HepG2 (cell line): ENCODE results near the gene SPOCD1. TPM values are rescaled to one million over a fixed set of nuclear protein-coding genes. Genes with fewer than 3 reads are reported as not detected.

ENCODE experiments used
- ATAC-seq: fragments of 200-7000 bp; cut with Tn5 transposase; 3 replicates; pipeline ENCODE4 v1.9.1; 2020; ENCODE audit warnings: mild to moderate bottlenecking, moderate library complexity
- BruUV-seq: library from RNA; stranded (reverse); fragments of 400-500 nt; replicated peaks from 2 replicates; lab custom pipeline; 2021; lab: Mats Ljungman, UMichigan
- CTCF ChIA-PET: fragments of 300-600 bp; formaldehyde crosslinking; extraction: SDS; loops from one replicate; lab custom pipeline; 2021; ENCODE audit warnings: low total read pairs, inconsistent platforms, low intra/inter-chr PET ratio; lab: Yijun Ruan, JAX
- POLR2A ChIA-PET: fragments of 350-600 bp; sonication (Branson Sonifier 250); formaldehyde crosslinking; loops from one replicate; lab custom pipeline; 2020; ENCODE audit warnings: antibody characterized with exemption, inconsistent platforms; lab: Yijun Ruan, JAX
- DNase-seq: peaks from one replicate; pipeline ENCODE4 v3.0.0-alpha.2; 2015; ENCODE audit warnings: low spot score
- FAIRE-seq: peaks from 3 replicates; lab custom pipeline; 2011; peaks lifted over from hg19 to GRCh38; lab: Jason Lieb, UNC
- H2AFZ ChIP-seq: one replicate; pipeline ENCODE4 v1.6.1; 2011; ENCODE audit warnings: low read length, inconsistent platforms
- H3K27ac ChIP-seq: fragments of 300-600 bp; 3 replicates; pipeline ENCODE4 v1.8.0; 2011; ENCODE audit warnings: mixed run types, mild to moderate bottlenecking, mixed read lengths, low read length, inconsistent platforms; ENCODE audit not compliant: insufficient read depth; ENCODE audit errors: extremely low read length
- H3K27me3 ChIP-seq, 2 experiments: fragments of 200-600 bp in 1 of 2; 2 replicates in 1 of 2; 3 replicates in 1 of 2; pipeline versions ENCODE4 v1.6.0 to v1.8.0; 2011; ENCODE audit warnings: low read length in 2 of 2, mild to moderate bottlenecking in 2 of 2, moderate library complexity in 2 of 2, inconsistent platforms in 1 of 2; ENCODE audit not compliant: insufficient read depth in 2 of 2, control insufficient read depth in 1 of 2
- H3K36me3 ChIP-seq, 2 experiments: fragments of 200-600 bp in 1 of 2; replicated peaks in 1 of 2; 2 replicates in 1 of 2; 3 replicates in 1 of 2; pipeline versions ENCODE4 v1.5.1 to v1.8.0; 2011; ENCODE audit warnings: low read length in 2 of 2, inconsistent platforms in 1 of 2; ENCODE audit not compliant: insufficient read depth in 2 of 2, control insufficient read depth in 1 of 2
- H3K4me1 ChIP-seq: 2 replicates; pipeline ENCODE4 v1.5.1; 2012; ENCODE audit warnings: low read length, inconsistent platforms; ENCODE audit not compliant: insufficient read depth
- H3K4me2 ChIP-seq: 2 replicates; pipeline ENCODE4 v1.6.0; 2011; ENCODE audit warnings: low read depth, low read length, inconsistent platforms
- H3K4me3 ChIP-seq, 3 experiments: fragments of 200-600 bp in 1 of 3; sonication (generic), shearing (Covaris generic) in 1 of 3; replicated peaks in 1 of 3; 2 replicates each; pipeline ENCODE4 v1.5.1; 2011 to 2016; ENCODE audit warnings: low read length in 3 of 3, inconsistent platforms in 2 of 3, low read depth in 2 of 3, mild to moderate bottlenecking in 2 of 3, control low read depth in 1 of 3, mixed read lengths in 1 of 3; ENCODE audit not compliant: insufficient read depth in 1 of 3
- H3K79me2 ChIP-seq: one replicate; pipeline ENCODE4 v1.6.1; 2011; ENCODE audit warnings: low read length, inconsistent platforms; ENCODE audit not compliant: insufficient read depth
- H3K9ac ChIP-seq: 2 replicates; pipeline ENCODE4 v1.6.0; 2011; ENCODE audit warnings: mild to moderate bottlenecking, low read depth, low read length, inconsistent platforms; ENCODE audit not compliant: insufficient read depth
- H3K9me3 ChIP-seq: 2 replicates; pipeline ENCODE4 v1.5.1; 2012; ENCODE audit warnings: mild to moderate bottlenecking, low read length
- H4K20me1 ChIP-seq: 2 replicates; pipeline ENCODE4 v1.6.0; 2011; ENCODE audit warnings: inconsistent platforms, mild to moderate bottlenecking, low read length, moderate library complexity; ENCODE audit not compliant: insufficient read depth
- HHEX ChIP-seq: IDR thresholded peaks from 2 replicates; pipeline ENCODE4 v1.6.1; 2016; ENCODE audit warnings: control low read depth
- HNRNPK ChIP-seq: fragments of 200-400 bp; formaldehyde crosslinking; IDR thresholded peaks from 2 replicates; pipeline ENCODE4 v1.6.1; 2018; ENCODE audit warnings: low read length, low read depth, moderate library complexity, mild to moderate bottlenecking; ENCODE audit not compliant: poor library complexity, severe bottlenecking
- KDM6A ChIP-seq: IDR thresholded peaks from 2 replicates; pipeline ENCODE4 v1.6.1; 2016; ENCODE audit warnings: low read depth
- MAFF ChIP-seq: IDR thresholded peaks from 2 replicates; pipeline ENCODE4 v1.6.1; 2011; ENCODE audit warnings: low read depth, low read length, improper control_type of control experiment
- MTF1 ChIP-seq: sonication (generic); formaldehyde crosslinking; IDR thresholded peaks from 2 replicates; pipeline ENCODE4 v1.5.0; 2020; ENCODE audit warnings: missing genetic modification reagents
- MYNN ChIP-seq: sonication (generic); formaldehyde crosslinking; IDR thresholded peaks from 2 replicates; pipeline ENCODE4 v1.4.0; 2020; ENCODE audit warnings: mild to moderate bottlenecking, low read depth, missing genetic modification reagents
- NAIF1 ChIP-seq: sonication (generic); formaldehyde crosslinking; IDR thresholded peaks from 2 replicates; pipeline ENCODE4 v1.5.0; 2020; ENCODE audit warnings: mild to moderate bottlenecking, missing genetic modification reagents, borderline replicate concordance
- RXRA ChIP-seq: sonication (generic); formaldehyde crosslinking; IDR thresholded peaks from 2 replicates; pipeline ENCODE4 v1.5.1; 2020; ENCODE audit warnings: missing genetic modification reagents
- ZBTB8A ChIP-seq: sonication (generic); formaldehyde crosslinking; IDR thresholded peaks from 2 replicates; pipeline ENCODE4 v1.4.0; 2020; ENCODE audit warnings: mild to moderate bottlenecking, low read depth, missing genetic modification reagents, borderline replicate concordance
- ZIK1 ChIP-seq: sonication (generic); formaldehyde crosslinking; IDR thresholded peaks from 2 replicates; pipeline ENCODE4 v1.5.0; 2020; ENCODE audit warnings: mild to moderate bottlenecking, low read depth, missing genetic modification reagents, borderline replicate concordance
- ZNF274 ChIP-seq: sonication (generic); formaldehyde crosslinking; IDR thresholded peaks from 2 replicates; pipeline ENCODE4 v1.5.1; 2020; ENCODE audit warnings: mild to moderate bottlenecking, missing genetic modification reagents
- ZNF383 ChIP-seq: sonication (generic); formaldehyde crosslinking; IDR thresholded peaks from 2 replicates; pipeline ENCODE4 v1.4.0; 2020; ENCODE audit warnings: missing genetic modification reagents, mild to moderate bottlenecking, borderline replicate concordance
- ZNF510 ChIP-seq: sonication (generic); formaldehyde crosslinking; IDR thresholded peaks from 2 replicates; pipeline ENCODE4 v1.4.0; 2020; ENCODE audit warnings: low read depth, mild to moderate bottlenecking, missing genetic modification reagents
- ZSCAN22 ChIP-seq: sonication (generic); formaldehyde crosslinking; IDR thresholded peaks from 2 replicates; pipeline ENCODE4 v1.4.0; 2020; ENCODE audit warnings: mild to moderate bottlenecking, missing genetic modification reagents
- WGBS: methylation state at CpG from one replicate; pipeline ENCODE4 v1.1.6; 2017; ENCODE audit warnings: low lambda C conversion rate; 5-methylcytosine and 5-hydroxymethylcytosine counted together
- in situ Hi-C: cut with HindIII; loops from 2 replicates; pipeline ENCODE4 v1.10.0; 2017; ENCODE audit warnings: low pct_unique_long_range_greater_than_20kb; ENCODE audit not compliant: extremely low pct_ligation_motif_present
- intact Hi-C: fragments of 100-400 bp; cut with micrococcal nuclease; formaldehyde crosslinking; loops from one replicate; pipeline ENCODE4 v1.10.0; 2022; ENCODE audit not compliant: unreplicated experiment
- polyA plus RNA-seq, 8 experiments: library from polyadenylated mRNA; depleted of rRNA in 3 of 8; stranded (reverse) in 7 of 8; unstranded in 1 of 8; fragments of >200 nt; fragmentation: Illumina TruSeq in 4 of 8; extraction: Trizol in 4 of 8; gene quantifications; 2 replicates each; pipeline versions ENCODE4 v1.2.1 to v1.2.3, GENCODE V29; 2011 to 2016; ENCODE audit warnings: low read depth in 4 of 8, missing spikeins in 1 of 8, mixed read lengths in 1 of 8; ENCODE audit not compliant: insufficient read depth in 1 of 8
- total RNA-seq, 5 experiments: library from RNA; depleted of rRNA; stranded (reverse); fragments of >200 nt; fragmentation: Illumina TruSeq; extraction: Trizol; gene quantifications; 2 replicates each; pipeline ENCODE4 v1.2.3, GENCODE V29; 2016; ENCODE audit warnings: low read depth in 1 of 5
- TF ChIP-seq, protein P1 (sequence below): sonication (generic); formaldehyde crosslinking; IDR thresholded peaks from 2 replicates; pipeline ENCODE4 v1.9.0; 2021; ENCODE audit warnings: missing genetic modification reagents, borderline replicate concordance
- TF ChIP-seq, protein P2 (sequence below): sonication (generic); formaldehyde crosslinking; IDR thresholded peaks from 2 replicates; pipeline ENCODE4 v1.5.0; 2020; ENCODE audit warnings: missing genetic modification reagents
- TF ChIP-seq, protein P3 (sequence below): sonication (generic); formaldehyde crosslinking; IDR thresholded peaks from 2 replicates; pipeline ENCODE4 v1.5.1; 2020; ENCODE audit warnings: mild to moderate bottlenecking, missing genetic modification reagents, moderate library complexity
- TF ChIP-seq, protein P4 (sequence below): sonication (generic); formaldehyde crosslinking; conservative IDR thresholded peaks from 2 replicates; pipeline ENCODE4 v1.8.0; 2022; ENCODE audit warnings: low read depth, missing genetic modification reagents

Gene SPOCD1
- total and polyA plus RNA-seq, 2 of the 13 experiments (the other 11 are each of a cell fraction or from before 2014, with no cell fraction given): 0.24 to 0.29 TPM

DNA sequence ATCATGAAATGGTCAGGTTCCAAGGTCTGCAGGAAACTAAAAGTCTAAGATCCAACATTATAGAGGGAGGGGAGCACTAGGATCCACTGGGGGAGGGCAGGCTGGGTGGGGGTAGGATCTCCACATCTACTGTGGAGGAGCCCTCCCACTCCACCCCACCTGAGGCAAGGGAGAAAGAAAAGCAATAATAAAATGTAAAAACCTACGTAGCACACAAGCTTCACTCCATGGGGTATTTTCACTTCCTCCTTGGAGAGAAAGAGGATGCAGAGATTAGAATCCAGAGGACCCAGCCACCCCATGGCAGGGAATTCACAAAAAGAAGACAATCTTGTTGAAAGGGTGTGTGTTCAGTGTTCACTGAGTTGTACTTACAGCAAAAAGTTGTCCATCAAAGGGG lies 14.4 kb downstream of the SPOCD1 start:
- POLR2A ChIA-PET: no interaction called here
- FAIRE-seq (no peak), DNase-seq (no peak), ATAC-seq (no peak)
- intact Hi-C loops: no loop called here
- Histone ChIP-seq H2AFZ (no peak overlapping the region), H4K20me1 (no peaks in the 10 kb centered on the region), H3K27ac (no peak overlapping the region), H3K79me2 (no peaks in the 10 kb centered on the region), H3K27me3 (peaks cover 4 to 36% of the 10 kb centered on the region in 2 experiments; a peak in 4 of 5 replicates), H3K9ac (no peak overlapping the region), H3K36me3 (no peaks in the 10 kb centered on the region), H3K4me1 (no peaks in the 10 kb centered on the region), H3K4me2 (no peak overlapping the region), H3K4me3 (no peak overlapping the region), H3K9me3 (no peaks in the 10 kb centered on the region)
- BruUV-seq: no TSS peak
- in situ Hi-C loops: no loop called here
- TF ChIP-seq MYNN (CRISPR knock-in tag) (no peak), ZNF510 (CRISPR knock-in tag) (no peak), ZSCAN22 (no peak), KDM6A (CRISPR knock-in tag) (no peak), HNRNPK (no peak), MAFF (no peak), ZNF383 (CRISPR knock-in tag) (no peak), RXRA (CRISPR knock-in tag) (no peak), NAIF1 (no peak), MTF1 (CRISPR knock-in tag) (no peak), ZNF274 (CRISPR knock-in tag) (no peak), ZIK1 (CRISPR knock-in tag) (no peak), ZBTB8A (no peak), HHEX (no peak)
- TF ChIP-seq, protein P1, sequence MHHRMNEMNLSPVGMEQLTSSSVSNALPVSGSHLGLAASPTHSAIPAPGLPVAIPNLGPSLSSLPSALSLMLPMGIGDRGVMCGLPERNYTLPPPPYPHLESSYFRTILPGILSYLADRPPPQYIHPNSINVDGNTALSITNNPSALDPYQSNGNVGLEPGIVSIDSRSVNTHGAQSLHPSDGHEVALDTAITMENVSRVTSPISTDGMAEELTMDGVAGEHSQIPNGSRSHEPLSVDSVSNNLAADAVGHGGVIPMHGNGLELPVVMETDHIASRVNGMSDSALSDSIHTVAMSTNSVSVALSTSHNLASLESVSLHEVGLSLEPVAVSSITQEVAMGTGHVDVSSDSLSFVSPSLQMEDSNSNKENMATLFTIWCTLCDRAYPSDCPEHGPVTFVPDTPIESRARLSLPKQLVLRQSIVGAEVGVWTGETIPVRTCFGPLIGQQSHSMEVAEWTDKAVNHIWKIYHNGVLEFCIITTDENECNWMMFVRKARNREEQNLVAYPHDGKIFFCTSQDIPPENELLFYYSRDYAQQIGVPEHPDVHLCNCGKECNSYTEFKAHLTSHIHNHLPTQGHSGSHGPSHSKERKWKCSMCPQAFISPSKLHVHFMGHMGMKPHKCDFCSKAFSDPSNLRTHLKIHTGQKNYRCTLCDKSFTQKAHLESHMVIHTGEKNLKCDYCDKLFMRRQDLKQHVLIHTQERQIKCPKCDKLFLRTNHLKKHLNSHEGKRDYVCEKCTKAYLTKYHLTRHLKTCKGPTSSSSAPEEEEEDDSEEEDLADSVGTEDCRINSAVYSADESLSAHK: no peak
- TF ChIP-seq, protein P2, sequence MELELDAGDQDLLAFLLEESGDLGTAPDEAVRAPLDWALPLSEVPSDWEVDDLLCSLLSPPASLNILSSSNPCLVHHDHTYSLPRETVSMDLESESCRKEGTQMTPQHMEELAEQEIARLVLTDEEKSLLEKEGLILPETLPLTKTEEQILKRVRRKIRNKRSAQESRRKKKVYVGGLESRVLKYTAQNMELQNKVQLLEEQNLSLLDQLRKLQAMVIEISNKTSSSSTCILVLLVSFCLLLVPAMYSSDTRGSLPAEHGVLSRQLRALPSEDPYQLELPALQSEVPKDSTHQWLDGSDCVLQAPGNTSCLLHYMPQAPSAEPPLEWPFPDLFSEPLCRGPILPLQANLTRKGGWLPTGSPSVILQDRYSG: no peak
- TF ChIP-seq, protein P3, sequence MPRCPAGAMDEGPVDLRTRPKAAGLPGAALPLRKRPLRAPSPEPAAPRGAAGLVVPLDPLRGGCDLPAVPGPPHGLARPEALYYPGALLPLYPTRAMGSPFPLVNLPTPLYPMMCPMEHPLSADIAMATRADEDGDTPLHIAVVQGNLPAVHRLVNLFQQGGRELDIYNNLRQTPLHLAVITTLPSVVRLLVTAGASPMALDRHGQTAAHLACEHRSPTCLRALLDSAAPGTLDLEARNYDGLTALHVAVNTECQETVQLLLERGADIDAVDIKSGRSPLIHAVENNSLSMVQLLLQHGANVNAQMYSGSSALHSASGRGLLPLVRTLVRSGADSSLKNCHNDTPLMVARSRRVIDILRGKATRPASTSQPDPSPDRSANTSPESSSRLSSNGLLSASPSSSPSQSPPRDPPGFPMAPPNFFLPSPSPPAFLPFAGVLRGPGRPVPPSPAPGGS: no peak
- TF ChIP-seq, protein P4, sequence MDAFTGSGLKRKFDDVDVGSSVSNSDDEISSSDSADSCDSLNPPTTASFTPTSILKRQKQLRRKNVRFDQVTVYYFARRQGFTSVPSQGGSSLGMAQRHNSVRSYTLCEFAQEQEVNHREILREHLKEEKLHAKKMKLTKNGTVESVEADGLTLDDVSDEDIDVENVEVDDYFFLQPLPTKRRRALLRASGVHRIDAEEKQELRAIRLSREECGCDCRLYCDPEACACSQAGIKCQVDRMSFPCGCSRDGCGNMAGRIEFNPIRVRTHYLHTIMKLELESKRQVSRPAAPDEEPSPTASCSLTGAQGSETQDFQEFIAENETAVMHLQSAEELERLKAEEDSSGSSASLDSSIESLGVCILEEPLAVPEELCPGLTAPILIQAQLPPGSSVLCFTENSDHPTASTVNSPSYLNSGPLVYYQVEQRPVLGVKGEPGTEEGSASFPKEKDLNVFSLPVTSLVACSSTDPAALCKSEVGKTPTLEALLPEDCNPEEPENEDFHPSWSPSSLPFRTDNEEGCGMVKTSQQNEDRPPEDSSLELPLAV (CRISPR knock-in tag): no peak
- CTCF ChIA-PET: no interaction called here
- WGBS: 4% methylated on average over 1 of the region's 1 CpG
